ENCODE data around the gene UPK3B.
"Not testable (repeated sequence)": the region's sequence is repeated elsewhere in the genome, so short reads cannot be mapped to it uniquely, and the experiment has no call there.

The UPK3B gene

DNA sequence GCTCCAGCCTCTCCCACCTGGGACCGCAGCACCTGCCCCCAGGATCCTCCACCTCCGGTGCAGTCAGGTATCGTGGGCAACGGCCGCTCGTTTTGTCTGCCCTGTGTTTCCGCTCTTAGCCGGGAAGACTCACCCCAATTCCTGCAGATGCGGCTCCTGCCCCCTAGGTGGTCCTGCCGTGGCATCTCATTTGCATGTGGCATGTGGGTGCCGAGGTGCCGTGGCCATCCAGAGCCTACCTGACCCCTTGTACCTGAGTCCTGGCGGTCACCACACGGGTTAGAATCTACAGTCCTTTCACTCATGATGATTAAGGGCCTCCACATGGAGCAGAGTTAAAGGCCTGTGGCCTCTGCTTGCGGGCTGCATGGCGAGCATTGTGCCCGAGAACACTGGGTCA, 27.3 kb upstream of the UPK3B start:
- in situ Hi-C loops (cut with MboI; ENCODE audit: low pct_unique_long_range_greater_than_20kb, low sequenced_read_pairs, unreplicated experiment); DNase-seq (ENCODE audit: low spot score): not testable (repeated sequence)

DNA sequence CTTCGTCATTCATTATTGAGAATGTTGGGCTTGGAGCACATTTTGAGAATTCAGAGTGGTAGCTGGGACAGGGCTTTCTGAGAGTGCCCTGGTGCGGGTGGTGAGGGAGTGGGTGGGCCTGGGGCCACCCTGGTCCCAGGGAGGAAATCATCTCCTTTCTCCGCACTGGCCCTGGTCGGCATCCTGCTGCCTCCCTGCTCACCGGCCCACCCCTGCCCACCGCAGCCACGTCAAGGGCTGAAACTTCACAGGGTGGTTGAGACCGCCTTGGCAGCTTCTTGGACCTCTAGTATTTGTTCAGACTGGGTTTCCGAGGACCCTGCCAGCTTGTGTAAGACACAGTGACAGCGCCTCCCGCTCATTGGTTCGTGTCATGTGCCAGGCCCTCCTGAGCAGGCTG, 25.9 kb upstream of the UPK3B start:
- in situ Hi-C loops (cut with MboI; ENCODE audit: low pct_unique_long_range_greater_than_20kb, low sequenced_read_pairs, unreplicated experiment); DNase-seq (ENCODE audit: low spot score): not testable (repeated sequence)

DNA sequence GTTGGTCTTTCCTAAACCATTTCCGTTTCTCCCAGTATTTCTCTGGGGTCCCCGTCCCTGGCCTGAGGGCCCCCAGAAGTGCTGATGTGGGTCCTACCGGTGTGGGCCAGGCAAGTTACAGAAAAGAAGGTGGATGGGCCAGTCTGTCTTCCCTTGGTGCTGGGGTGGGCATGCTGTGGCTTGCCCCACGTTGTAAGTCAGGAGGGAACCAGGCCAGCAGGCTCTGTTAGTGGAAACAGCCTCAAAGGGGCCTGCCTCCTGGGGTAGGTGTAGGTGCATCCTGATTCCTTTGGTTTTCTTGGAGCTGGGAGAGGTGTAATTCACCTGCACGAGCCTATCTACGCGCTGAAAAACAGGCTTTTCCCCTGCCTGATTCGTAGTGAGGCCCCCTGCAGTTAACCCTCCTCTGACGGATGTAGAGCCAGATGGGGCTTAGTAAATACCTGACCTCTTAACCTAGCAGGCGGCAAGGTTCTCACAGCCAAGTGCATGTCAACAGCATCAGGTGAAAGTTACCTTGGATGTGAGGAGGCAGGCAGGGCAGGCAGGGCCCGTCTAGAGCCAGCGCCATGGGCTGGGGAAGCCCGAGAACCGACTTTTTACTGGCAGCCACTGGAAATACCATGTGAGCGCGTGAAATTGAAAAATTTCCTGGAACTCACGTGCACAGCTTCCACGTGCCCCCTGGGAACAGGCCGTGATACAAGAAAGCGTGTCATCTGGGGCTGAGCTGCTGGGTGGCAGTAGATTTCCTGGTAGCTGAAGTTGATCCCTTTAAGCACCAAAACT, 24.3 kb upstream of the UPK3B start:
- in situ Hi-C loops (cut with MboI; ENCODE audit: low pct_unique_long_range_greater_than_20kb, low sequenced_read_pairs, unreplicated experiment); DNase-seq (ENCODE audit: low spot score): not testable (repeated sequence)

DNA sequence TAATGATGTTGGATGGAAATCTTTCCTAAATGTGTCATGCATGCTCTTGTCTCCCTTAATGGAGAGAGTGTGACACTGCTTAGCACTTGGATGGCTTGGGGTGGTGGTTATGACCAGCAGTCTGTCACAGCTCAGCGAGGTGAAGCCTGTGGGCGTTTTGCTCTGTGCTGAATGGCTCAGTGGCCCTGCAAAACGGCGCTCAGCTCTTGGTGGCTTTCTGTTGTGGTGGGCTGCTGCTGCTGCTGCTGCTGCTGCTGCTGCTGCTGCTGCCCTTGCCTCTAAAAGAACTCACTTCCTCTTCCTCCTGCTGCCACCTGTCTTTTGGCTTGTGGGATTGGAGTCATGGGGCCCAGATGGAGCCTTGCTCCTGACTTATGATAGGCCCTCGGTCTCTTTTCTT, 23.7 kb upstream of the UPK3B start:
- in situ Hi-C loops (cut with MboI; ENCODE audit: low pct_unique_long_range_greater_than_20kb, low sequenced_read_pairs, unreplicated experiment), result not testable (repeated sequence)

DNA sequence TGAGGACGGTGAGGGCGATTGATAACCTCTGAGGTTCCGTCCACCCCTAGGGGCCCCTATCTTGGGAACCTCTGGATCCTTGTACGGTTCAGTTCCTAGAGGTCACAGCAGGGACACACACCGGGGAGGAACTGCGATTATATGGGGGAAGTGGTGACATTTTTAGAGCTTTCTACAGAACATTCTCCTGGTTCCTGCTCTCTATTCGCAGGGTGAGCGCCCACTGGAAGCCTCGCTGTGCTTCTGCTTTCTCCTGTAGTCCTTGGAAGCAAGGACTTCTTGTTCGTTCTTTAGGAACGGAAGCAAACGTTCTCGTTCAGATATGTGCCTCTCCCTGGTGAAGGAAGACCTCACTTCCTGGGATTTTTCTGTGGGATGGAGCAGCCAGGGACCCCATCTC, 22.4 kb upstream of the UPK3B start:
- in situ Hi-C loops (cut with MboI; ENCODE audit: low pct_unique_long_range_greater_than_20kb, low sequenced_read_pairs, unreplicated experiment); DNase-seq (ENCODE audit: low spot score): not testable (repeated sequence)

More for the DNA sequence above, 23.7 kb upstream of the UPK3B start:
- not testable (repeated sequence) for DNase-seq (ENCODE audit: low spot score)

DNA sequence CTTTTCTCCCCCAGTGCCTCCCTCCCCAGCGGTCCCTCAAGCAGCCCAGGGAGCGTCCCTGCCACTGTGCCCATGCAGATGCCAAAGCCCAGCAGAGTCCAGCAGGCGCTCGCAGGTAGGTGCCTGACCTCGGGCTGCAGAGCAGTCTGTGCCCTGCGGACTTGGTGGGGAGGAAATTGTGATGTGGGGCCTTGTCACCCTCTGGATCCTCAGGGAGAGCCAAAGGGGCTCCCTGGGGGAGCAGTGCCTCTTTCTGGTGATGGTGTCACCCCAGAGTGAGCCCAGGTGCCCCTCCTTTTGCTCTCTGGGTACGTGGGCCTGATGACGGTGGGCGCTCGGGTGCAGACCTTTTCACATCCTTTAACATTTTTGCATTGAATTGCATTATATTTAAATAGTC, 18.2 kb upstream of the UPK3B start:
- in situ Hi-C loops (cut with MboI; ENCODE audit: low pct_unique_long_range_greater_than_20kb, low sequenced_read_pairs, unreplicated experiment); DNase-seq (ENCODE audit: low spot score): not testable (repeated sequence)

DNA sequence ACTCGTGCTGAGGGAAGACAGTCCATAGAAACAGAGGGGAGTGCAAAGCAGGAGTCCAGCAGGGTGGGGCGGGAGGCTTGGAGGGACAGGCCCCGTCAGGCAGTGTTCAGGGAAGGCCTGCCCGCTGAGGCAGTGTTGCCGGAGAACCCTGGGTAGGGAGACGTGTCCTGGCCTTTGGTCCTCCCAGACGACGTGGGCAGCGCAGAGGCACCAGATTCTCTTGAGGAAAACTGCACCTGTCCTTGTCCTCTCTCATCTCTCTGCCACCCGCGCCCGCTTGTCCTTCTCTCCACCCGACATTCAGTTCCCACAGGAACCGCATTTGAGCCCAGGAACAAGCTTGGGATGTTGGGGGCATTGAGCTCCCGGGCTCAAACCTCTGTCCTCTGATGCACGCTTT, 14.6 kb upstream of the UPK3B start:
- DNase-seq (ENCODE audit: low spot score); in situ Hi-C loops (cut with MboI; ENCODE audit: low pct_unique_long_range_greater_than_20kb, low sequenced_read_pairs, unreplicated experiment): not testable (repeated sequence)

DNA sequence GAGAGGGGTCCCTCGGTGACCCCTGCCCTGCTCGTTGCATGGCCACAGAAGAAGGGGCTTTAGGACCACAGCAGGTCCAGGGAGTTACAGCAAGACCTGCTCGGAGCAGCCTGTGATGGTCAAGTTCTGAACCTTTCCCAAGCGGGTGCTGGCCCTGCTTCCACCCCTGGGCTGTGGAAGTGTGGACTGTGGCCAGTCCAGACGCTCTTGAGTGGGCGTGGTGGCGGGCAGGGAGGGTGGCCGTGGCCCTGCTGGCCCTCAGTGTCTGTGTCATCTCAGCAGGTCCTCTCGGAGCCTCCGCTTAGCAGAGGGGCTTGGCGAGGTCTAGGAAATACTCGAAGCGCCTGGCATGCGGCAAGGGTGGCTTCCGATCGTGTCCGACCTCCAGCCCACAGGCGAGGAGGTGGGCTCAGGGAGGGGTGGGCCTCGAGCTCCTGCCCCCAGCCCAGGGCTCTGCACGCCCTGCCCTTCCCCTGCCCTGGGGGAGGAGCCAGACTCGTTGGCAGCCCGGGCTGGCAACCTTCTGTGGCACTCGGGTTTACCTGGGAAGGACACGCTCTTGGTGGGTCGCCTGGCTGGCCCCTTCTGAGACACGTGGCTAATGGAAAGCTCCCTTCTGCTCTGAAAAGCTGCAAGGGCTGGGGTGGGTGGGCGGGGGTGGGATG, 12.3 kb upstream of the UPK3B start:
- in situ Hi-C loops (cut with MboI; ENCODE audit: low pct_unique_long_range_greater_than_20kb, low sequenced_read_pairs, unreplicated experiment), result not testable (repeated sequence)

DNA sequence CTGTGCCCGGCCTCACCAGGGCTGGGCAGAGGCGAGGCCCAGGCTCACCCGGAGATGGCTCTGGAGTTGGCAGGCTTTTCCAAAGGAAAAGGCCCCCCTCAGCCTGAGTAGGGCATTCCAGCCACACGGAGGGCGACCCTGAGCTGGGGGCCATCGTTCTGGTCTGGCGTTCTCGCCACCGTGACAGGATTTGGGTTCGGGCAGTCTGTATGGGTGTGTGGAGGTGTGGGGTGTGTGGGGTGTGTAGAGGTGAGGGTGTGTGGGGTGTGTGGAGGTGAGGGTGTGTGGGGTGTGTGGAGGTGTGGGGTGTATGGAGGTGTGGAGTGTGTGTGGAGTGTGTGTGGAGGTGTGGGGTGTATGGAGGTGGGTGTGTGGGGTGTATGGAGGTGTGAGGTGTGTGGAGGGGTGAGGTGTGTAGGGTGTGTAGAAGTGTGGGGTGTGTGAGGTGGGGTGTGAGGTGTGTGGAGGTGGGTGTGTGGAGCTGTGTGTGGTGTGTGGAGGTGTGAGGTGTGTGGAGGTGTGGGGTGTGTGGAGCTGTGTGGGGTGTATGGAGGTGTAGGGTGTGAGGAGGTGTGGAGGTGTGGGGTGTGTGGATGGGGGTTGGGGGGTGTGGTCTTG, 11.7 kb upstream of the UPK3B start:
- in situ Hi-C loops (cut with MboI; ENCODE audit: low pct_unique_long_range_greater_than_20kb, low sequenced_read_pairs, unreplicated experiment), result not testable (repeated sequence)

More for the DNA sequence above, 12.3 kb upstream of the UPK3B start:
- not testable (repeated sequence) for DNase-seq (ENCODE audit: low spot score)

DNA sequence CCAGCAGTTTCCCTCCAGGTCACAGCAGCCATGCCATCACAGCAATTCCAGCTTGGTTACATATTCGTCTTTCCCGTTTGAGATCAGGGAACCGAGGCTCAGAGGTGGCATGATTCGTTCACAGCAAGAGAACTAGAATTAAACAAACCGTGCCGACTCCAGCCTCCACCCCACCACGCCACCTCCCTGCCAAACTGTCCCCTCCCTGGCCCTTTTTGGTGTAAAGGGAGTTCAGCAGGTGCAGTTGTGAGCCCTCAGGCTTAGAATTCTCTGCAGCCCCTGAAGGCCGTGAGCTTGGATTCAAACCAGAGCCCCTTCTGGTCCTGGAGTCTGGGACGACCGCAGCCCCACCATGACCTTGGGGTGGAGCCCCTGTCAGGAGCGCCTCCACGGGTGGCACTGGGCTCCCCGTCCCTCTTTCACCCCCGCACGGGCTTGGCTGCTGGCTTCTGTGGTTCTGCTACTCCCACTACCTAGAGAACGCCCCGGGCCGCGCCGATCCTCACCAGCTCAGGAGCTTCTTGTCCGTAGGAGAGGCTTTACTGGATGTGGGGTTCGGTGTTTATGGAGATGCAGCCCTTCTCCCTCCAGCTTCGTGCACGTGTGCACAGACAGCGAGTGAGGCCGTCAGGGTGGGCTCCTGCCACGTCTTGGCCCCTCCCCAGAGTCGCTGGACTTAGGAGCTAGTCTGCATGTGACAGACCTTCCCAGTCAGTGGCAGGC, 11.0 kb upstream of the UPK3B start:
- in situ Hi-C loops (cut with MboI; ENCODE audit: low pct_unique_long_range_greater_than_20kb, low sequenced_read_pairs, unreplicated experiment); DNase-seq (ENCODE audit: low spot score): not testable (repeated sequence)

More for the DNA sequence above, 11.7 kb upstream of the UPK3B start:
- DNase-seq (ENCODE audit: low spot score), result not testable (repeated sequence)

DNA sequence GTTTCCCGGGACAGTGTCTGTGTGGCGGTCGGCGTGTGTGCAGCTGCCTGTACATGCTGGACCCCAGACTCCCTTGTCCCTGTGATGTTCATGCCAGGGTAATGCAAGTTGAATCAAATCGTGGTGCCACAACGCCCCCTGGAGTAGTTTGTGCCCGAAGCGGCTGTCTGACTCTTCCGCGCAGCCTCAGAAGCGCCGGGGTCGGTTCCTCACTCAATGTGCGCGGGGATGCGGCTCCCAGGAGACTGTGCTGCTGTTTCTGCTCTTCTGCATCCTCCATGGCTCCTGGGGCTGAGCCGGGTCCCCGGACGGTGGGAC, 10.5 kb upstream of the UPK3B start:
- DNase-seq (ENCODE audit: low spot score); in situ Hi-C loops (cut with MboI; ENCODE audit: low pct_unique_long_range_greater_than_20kb, low sequenced_read_pairs, unreplicated experiment): not testable (repeated sequence)

DNA sequence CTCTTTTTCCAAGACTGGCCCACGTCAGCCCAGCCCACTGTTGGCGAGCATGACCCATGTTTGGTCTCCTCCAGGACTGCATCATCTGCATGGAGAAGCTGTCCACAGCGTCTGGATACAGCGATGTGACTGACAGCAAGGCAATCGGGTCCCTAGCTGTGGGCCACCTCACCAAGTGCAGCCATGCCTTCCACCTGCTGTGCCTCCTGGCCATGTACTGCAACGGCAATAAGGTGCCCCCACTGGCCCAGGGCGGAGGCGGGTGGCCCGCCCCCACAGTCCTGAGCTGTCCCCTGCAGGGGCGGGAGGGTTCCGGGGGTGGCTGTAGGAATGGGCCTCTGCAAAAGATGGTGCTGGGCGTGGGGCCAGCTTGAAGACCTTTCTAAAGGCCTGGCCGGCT, 8.1 kb upstream of the UPK3B start:
- in situ Hi-C loops (cut with MboI; ENCODE audit: low pct_unique_long_range_greater_than_20kb, low sequenced_read_pairs, unreplicated experiment); DNase-seq (ENCODE audit: low spot score): not testable (repeated sequence)

DNA sequence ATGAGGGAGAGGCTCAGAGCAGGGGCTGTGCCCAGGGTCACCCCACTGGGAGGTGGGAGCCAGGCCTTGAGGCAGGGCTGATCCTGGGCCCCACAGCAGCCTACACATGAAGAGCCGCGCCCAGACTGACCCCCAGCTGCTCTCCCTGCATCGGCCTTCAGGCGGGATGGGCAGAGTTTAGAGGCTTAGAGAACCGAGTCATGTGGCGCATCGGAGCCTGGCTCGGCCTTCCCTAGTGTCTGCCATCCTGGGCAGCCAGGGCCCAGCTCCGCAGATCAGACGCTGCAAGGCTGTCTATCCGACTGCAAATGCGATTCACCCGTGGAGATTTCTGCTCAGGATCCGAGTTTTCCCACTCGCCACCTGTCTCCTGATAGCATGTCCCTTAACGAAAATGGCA, 7.5 kb upstream of the UPK3B start:
- DNase-seq (ENCODE audit: low spot score); in situ Hi-C loops (cut with MboI; ENCODE audit: low pct_unique_long_range_greater_than_20kb, low sequenced_read_pairs, unreplicated experiment): not testable (repeated sequence)

DNA sequence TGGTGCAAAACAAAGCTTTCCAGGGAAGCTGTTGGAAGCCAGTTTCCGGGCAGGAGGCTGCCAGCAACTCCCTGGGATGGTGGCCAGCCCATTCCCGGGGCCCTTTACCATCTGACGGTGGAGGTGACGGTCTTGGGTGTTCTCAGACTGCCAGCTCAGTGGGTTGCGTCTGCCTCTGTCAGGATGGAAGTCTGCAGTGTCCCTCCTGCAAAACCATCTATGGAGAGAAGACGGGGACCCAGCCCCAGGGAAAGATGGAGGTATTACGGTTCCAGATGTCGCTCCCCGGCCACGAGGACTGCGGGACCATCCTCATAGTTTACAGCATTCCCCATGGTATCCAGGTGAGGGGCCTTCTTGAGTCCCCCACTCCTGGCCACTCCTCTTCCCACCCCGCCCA, 7.1 kb upstream of the UPK3B start:
- DNase-seq (ENCODE audit: low spot score); in situ Hi-C loops (cut with MboI; ENCODE audit: low pct_unique_long_range_greater_than_20kb, low sequenced_read_pairs, unreplicated experiment): not testable (repeated sequence)

DNA sequence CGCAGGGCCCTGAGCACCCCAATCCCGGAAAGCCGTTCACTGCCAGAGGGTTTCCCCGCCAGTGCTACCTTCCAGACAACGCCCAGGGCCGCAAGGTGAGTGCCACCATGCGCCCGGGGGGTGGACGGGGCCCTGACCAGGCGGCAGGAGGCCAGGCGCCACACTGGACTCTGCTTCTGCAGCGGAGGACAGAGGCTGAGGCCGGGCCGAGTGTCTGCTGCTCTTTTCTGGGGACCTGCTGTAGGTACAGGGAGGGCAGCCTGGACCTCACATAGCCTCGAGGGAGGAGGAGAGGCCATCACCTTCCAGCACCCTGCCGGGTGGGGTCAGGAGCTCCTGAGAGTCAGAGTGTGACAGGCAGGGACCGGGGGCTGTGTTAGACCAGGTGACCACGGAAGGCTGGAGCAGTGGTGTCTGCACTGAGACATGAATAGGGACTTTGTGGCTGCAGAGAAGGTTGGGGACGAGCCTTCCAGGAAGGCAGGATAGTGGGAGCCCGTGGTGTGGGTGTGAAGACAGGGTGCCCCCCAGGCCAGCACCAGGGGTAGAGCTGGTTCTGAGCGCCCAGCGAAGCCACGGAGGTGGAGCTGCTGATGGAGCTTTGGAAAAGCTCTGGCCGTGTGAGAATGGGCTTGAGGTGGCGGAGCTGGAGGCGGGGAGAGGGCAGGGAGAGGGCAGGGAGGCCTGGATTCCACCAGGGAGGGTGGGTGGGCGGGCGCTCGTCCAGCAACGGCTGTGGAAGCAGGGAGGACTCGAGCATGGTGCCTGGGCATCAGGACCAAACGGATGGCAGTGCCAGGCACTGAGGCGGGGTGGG, 5.8 kb upstream of the UPK3B start:
- DNase-seq (ENCODE audit: low spot score); in situ Hi-C loops (cut with MboI; ENCODE audit: low pct_unique_long_range_greater_than_20kb, low sequenced_read_pairs, unreplicated experiment): not testable (repeated sequence)
